ENCODE results near the gene C14orf39. TPM values are rescaled to one million over a fixed set of nuclear protein-coding genes. Genes with fewer than 3 reads are reported as not detected.

Gene C14orf39
- total RNA-seq: not detected

DNA sequence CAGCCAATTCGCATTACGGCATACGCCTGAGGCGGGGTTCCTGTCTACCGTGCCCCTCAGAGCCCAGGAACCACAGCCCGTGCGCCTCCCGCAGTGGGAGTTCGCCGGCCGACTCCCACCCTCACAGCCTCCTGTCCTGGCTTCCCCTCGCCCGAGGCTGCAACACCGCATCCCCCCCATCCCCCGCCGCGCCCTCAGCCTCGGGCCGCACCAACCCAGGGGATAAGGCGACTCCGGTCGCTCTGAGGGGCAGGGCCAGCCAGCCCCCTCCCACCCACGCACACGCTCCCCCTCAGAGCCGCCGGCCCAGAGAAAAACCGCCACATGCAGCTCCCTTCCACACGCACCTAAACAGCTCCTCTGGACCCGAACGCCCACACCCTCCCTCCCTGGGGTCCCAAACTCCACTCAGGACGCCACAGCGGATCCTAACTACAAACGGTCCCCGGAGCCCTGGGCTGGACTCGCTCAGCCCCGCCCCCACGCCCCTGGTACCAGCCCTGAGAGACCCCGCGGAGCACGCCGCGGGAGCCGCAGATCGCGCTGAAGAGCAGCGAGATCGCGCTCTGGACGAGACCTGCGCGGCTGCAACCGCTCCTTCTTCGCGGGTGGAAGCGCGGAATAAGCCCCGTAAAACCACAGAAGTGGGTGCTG lies at the start of gene C14orf39:
Gene C14orf39, minus strand, starts transcription at position 466 of the 654 bp plus-strand sequence. CDS start 985 bp downstream, outside the sequence.
- no peak within 1 kb of the TSS for H3K9ac ChIP-seq (ENCODE audit: low read depth in 2 of 2, low read length in 2 of 2)
- H3K36me3 ChIP-seq: no peaks in the 10 kb centered on the region
- TF ChIP-seq CTCF (IDR thresholded peaks at IDR 0.05): no peak
- H3K27ac ChIP-seq: no peak within 1 kb of the TSS
- H3K4me1 ChIP-seq: no peaks in the 10 kb centered on the region
- no peak within 1 kb of the TSS for H3K4me3 ChIP-seq
- H3K9me3 ChIP-seq: no peaks in the 10 kb centered on the region
- no peak for DNase-seq
- peaks cover 22% of the 10 kb centered on the region for H3K27me3 ChIP-seq
- intact Hi-C loops (cut with DNase I): no loop called here

GRCh38 chr14:60532442-60532841 lies 46.6 kb upstream of the C14orf39 start:
- Histone ChIP-seq H3K9me3 (no peaks in the 10 kb centered on the region), H3K4me1 (no peaks in the 10 kb centered on the region), H3K9ac (ENCODE audit: low read depth in 2 of 2, low read length in 2 of 2) (no peak overlapping the region), H3K4me3 (no peak overlapping the region), H3K36me3 (no peaks in the 10 kb centered on the region), H3K27ac (no peak overlapping the region), H3K27me3 (no peaks in the 10 kb centered on the region)
- intact Hi-C loops (cut with DNase I): no loop called here
- DNase-seq: no peak
- TF ChIP-seq CTCF (IDR thresholded peaks at IDR 0.05): no peak

- H3K4me3 ChIP-seq: peak overlapping the region; percentile 27
Observed at GRCh38 chr14:60515511-60516289, 29.8 kb upstream of the C14orf39 start.

GRCh38 chr14:60514741-60515491 lies 29.1 kb upstream of the C14orf39 start:
- intact Hi-C loops (cut with DNase I): no loop called here
- DNase-seq: no peak
- Histone ChIP-seq H3K27ac (no peak overlapping the region), H3K36me3 (no peaks in the 10 kb centered on the region), H3K27me3 (peaks cover 68% of the 10 kb centered on the region), H3K9ac (ENCODE audit: low read depth in 2 of 2, low read length in 2 of 2) (no peak overlapping the region), H3K4me1 (no peaks in the 10 kb centered on the region), H3K4me3 (peak overlapping the region; percentile 27), H3K9me3 (no peaks in the 10 kb centered on the region)
- TF ChIP-seq CTCF (IDR thresholded peaks at IDR 0.05): no peak

More at GRCh38 chr14:60515511-60516289, 29.8 kb upstream of the C14orf39 start:
- Histone ChIP-seq H3K9me3 (no peaks in the 10 kb centered on the region), H3K36me3 (no peaks in the 10 kb centered on the region), H3K9ac (ENCODE audit: low read depth in 2 of 2, low read length in 2 of 2) (no peak overlapping the region), H3K27me3 (peaks cover 61% of the 10 kb centered on the region), H3K27ac (no peak overlapping the region), H3K4me1 (no peaks in the 10 kb centered on the region)
- intact Hi-C loops (cut with DNase I): no loop called here
- no peak for TF ChIP-seq CTCF (IDR thresholded peaks at IDR 0.05)
- no peak for DNase-seq

GRCh38 chr14:60514378-60514740 lies 28.5 kb upstream of the C14orf39 start:
- H3K27ac ChIP-seq: no peak overlapping the region
- H3K4me3 ChIP-seq: no peak overlapping the region
- H3K27me3 ChIP-seq: peaks cover 71% of the 10 kb centered on the region
- intact Hi-C loops (cut with DNase I): no loop called here
- TF ChIP-seq CTCF (IDR thresholded peaks at IDR 0.05): no peak
- no peaks in the 10 kb centered on the region for H3K4me1 ChIP-seq
- no peak for DNase-seq
- no peak overlapping the region for H3K9ac ChIP-seq (ENCODE audit: low read depth in 2 of 2, low read length in 2 of 2)
- no peaks in the 10 kb centered on the region for H3K9me3 ChIP-seq
- no peaks in the 10 kb centered on the region for H3K36me3 ChIP-seq

Data from colonic mucosa (tissue), 4 donors.